Stomach (tissue), 4 donors: ENCODE data around the gene RIN3.

ENCODE experiments used
- CTCF ChIP-seq, 7 experiments: fragments of 450-650 bp in 4 of 7; fragments of 200-600 bp in 3 of 7; sonication (generic) in 3 of 7; IDR thresholded peaks; one replicate each; pipeline ENCODE4 v1.5.1; 2016 to 2019; ENCODE audit warnings: antibody characterized with exemption in 7 of 7, control low read depth in 2 of 7, mild to moderate bottlenecking in 1 of 7
- POLR2AphosphoS5 ChIP-seq, 3 donors: sonication (generic); formaldehyde crosslinking; IDR thresholded peaks; one replicate each; pipeline ENCODE4 v1.6.1; 2016; ENCODE audit warnings: antibody characterized with exemption in 3 of 3

DNA sequence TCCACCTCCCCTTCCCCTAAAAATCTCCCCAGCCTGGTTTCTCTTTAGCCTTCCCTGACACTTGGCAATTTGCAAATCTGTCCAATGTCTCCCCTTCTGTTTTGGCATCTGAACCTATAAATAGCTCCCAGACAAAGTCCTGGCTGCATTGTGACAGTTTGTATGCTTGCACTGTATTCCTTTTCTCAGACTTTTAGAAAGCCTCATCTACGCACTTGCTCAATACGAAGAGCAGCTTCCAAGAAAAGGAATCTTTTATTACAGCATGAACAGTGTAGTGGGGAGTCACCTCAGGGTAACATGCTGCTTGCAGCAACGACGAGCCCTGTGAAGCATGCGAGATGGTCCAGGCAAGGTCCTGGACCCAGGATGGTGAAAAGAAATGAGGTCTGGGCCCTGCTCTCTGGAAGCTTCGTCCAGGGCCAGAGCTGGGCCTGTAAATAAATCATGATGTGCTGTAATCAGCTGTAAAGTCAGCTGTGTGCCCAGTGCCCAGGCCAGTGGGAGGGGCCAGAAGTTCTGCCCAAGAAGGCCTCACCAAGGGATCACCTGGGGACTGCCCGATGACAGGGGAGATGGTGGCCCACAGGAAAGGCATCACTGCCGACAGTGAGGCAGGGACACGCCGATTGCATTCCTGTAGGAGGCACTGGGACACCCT, 88.3 kb downstream of the RIN3 start:
- no peak for TF ChIP-seq CTCF (IDR thresholded peaks at IDR 0.05)
- TF ChIP-seq POLR2AphosphoS5 (IDR thresholded peaks at IDR 0.05): peak in 2 of 3 donors; percentile 68 to 69
